GM12891 (cell line): ENCODE results near the gene FSTL1.

Experiments
- PAX5 ChIP-seq: IDR thresholded peaks from 2 replicates; pipeline ENCODE4 v1.6.1; 2011; ENCODE audit warnings: low read length, moderate library complexity, mild to moderate bottlenecking; ENCODE audit not compliant: insufficient read depth, severe bottlenecking
- POLR2A ChIP-seq: IDR thresholded peaks from 2 replicates; pipeline ENCODE4 v1.6.1; 2011; ENCODE audit warnings: low read depth, low read length, control low read depth
- POLR2AphosphoS5 ChIP-seq: IDR thresholded peaks from 2 replicates; pipeline ENCODE4 v1.6.1; 2011; ENCODE audit warnings: low read depth, low read length, control low read depth
- TAF1 ChIP-seq: IDR thresholded peaks from 2 replicates; pipeline ENCODE4 v1.6.1; 2011; ENCODE audit warnings: low read depth, low read length, control low read depth

GRCh38 chr3:120495809-120496208 is 45.0 kb upstream of the FSTL1 start:
- TF ChIP-seq PAX5, result no peak
- TF ChIP-seq POLR2A, result no peak
- no peak for TF ChIP-seq POLR2AphosphoS5
- no peak for TF ChIP-seq TAF1
